Mesothelial cell of epicardium (in vitro differentiated cells): ENCODE data around the gene SLC9C1. TPM values are rescaled to one million over a fixed set of nuclear protein-coding genes. Genes with fewer than 3 reads are reported as not detected.

Experiments
- DNase-seq, 2 experiments: peaks; one replicate each; pipeline ENCODE4 v3.0.0; 2021; ENCODE audit warnings: low spot score in 2 of 2; ENCODE audit not compliant: unreplicated experiment in 2 of 2
- H3K27ac Mint-ChIP-seq: 2 replicates; pipeline ENCODE4 v1.8.0; 2021; ENCODE audit warnings: mixed read lengths
- H3K27me3 Mint-ChIP-seq: 2 replicates; pipeline ENCODE4 v1.8.0; 2021; ENCODE audit warnings: low read depth, mixed read lengths
- H3K36me3 Mint-ChIP-seq: 2 replicates; pipeline ENCODE4 v1.8.0; 2021; ENCODE audit warnings: mixed read lengths
- H3K4me1 Mint-ChIP-seq: 2 replicates; pipeline ENCODE4 v1.8.0; 2021; ENCODE audit warnings: mixed read lengths
- H3K4me3 Mint-ChIP-seq: 2 replicates; pipeline ENCODE4 v1.8.0; 2021; ENCODE audit warnings: mild to moderate bottlenecking, moderate library complexity, mixed read lengths
- H3K9me3 Mint-ChIP-seq: 2 replicates; pipeline ENCODE4 v1.8.0; 2021; ENCODE audit warnings: mixed read lengths
- total RNA-seq: library from RNA; stranded (reverse); gene quantifications from 3 replicates; pipeline ENCODE4 v1.2.1, GENCODE V29; 2021
- TF ChIP-seq, protein P1 (sequence below): fragments of 200-600 bp; sonication (generic); IDR thresholded peaks from one replicate; pipeline ENCODE4 v1.5.0; 2021; ENCODE audit warnings: antibody characterized with exemption; ENCODE audit not compliant: unreplicated experiment

Gene SLC9C1
- total RNA-seq, 1 donor from 2014 or later: 0.69 TPM

GRCh38 chr3:112143251-112143650 is 150.8 kb downstream of the SLC9C1 start:
- no peaks in the 10 kb centered on the region for H3K27me3 Mint-ChIP-seq
- H3K36me3 Mint-ChIP-seq: no peaks in the 10 kb centered on the region
- H3K4me3 Mint-ChIP-seq: no peak overlapping the region
- H3K9me3 Mint-ChIP-seq: peaks cover 41% of the 10 kb centered on the region
- no peak overlapping the region for H3K27ac Mint-ChIP-seq
- H3K4me1 Mint-ChIP-seq: no peaks in the 10 kb centered on the region
- no peak for DNase-seq
- TF ChIP-seq, protein P1, sequence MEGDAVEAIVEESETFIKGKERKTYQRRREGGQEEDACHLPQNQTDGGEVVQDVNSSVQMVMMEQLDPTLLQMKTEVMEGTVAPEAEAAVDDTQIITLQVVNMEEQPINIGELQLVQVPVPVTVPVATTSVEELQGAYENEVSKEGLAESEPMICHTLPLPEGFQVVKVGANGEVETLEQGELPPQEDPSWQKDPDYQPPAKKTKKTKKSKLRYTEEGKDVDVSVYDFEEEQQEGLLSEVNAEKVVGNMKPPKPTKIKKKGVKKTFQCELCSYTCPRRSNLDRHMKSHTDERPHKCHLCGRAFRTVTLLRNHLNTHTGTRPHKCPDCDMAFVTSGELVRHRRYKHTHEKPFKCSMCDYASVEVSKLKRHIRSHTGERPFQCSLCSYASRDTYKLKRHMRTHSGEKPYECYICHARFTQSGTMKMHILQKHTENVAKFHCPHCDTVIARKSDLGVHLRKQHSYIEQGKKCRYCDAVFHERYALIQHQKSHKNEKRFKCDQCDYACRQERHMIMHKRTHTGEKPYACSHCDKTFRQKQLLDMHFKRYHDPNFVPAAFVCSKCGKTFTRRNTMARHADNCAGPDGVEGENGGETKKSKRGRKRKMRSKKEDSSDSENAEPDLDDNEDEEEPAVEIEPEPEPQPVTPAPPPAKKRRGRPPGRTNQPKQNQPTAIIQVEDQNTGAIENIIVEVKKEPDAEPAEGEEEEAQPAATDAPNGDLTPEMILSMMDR: no peak

DNA sequence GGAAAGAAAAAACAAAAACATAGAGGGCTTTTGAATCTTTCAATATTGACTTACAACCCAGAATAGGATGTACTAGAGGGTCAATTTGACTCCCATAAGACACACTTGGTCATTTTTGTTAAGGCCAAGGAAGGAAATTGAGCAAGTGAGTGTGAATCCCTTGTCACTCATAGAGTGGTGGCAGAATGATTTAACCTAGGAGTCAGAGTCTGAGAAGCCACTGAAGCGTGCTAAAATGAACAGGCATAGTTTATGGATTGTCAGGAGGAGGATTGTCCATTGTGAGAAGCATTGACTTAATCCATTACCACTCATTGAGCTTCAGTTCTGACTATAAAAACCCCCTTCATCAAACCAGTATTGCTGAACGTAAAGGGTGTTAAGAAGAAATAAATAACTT is 152.7 kb downstream of the SLC9C1 start:
- Mint-ChIP-seq H3K27ac (no peak overlapping the region), H3K36me3 (no peaks in the 10 kb centered on the region), H3K4me3 (no peak overlapping the region), H3K4me1 (peaks cover 13% of the 10 kb centered on the region), H3K9me3 (peaks cover 22% of the 10 kb centered on the region), H3K27me3 (no peaks in the 10 kb centered on the region)
- DNase-seq: no peak
- TF ChIP-seq, protein P1: no peak

DNA sequence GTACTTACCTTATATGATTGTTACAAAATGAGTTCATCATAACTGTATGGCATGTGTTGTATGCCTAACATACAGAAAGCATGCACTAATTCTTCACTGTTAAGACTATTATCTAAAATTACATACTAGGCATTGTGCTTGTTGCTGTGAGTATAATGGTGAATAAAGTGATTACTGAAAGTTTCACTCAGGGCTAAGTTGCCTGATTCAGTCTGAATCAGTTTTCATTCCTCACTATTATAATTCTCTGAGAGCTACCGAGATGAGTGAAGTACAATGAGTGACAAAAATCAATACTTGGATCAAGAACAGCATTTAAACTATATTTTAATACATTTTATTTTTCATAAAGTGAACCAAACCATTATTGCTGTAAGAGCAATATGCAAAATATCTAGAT is 153.4 kb downstream of the SLC9C1 start:
- Mint-ChIP-seq H3K27me3 (no peaks in the 10 kb centered on the region), H3K27ac (no peak overlapping the region), H3K4me3 (no peak overlapping the region), H3K9me3 (peaks cover 17% of the 10 kb centered on the region), H3K4me1 (peaks cover 20% of the 10 kb centered on the region), H3K36me3 (no peaks in the 10 kb centered on the region)
- TF ChIP-seq, protein P1: no peak
- no peak for DNase-seq

DNA sequence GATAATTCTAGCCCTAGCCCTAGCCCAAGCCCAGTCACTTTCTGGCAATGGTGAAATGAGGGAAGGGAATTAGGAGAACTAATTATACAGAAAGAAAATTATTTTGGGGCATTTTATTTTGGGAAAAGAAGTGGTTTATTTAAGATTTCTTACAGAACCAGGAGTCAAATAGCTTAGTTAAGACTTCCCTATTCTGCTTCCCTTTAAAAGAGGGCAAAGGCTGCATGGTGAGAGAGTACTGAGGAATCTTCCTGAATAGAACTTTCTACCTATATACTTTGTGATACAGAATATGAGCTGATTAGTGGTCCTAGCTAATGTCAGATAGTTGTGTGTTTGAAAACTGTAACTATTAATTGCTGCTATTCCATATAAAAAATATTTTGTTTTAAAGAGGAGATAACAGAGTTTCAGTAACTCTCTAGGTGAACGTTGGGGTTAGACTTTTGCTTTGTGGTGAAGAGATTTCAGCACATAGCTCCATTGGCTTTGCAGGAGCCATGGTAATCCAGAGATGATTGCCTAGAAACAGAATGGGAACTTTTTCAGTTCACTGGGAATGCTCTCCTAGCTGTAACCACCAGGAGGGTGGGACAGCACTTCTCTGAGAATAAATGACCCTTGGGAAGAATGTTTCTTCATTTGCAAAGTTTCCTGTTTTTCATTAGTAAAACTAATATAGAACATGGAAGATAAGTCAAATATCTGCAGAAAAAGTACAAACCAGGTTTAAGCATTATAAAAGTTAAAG is 155.6 kb downstream of the SLC9C1 start:
- H3K27ac Mint-ChIP-seq: no peak overlapping the region
- no peak for DNase-seq
- H3K36me3 Mint-ChIP-seq: no peaks in the 10 kb centered on the region
- TF ChIP-seq, protein P1: no peak
- H3K4me3 Mint-ChIP-seq: no peak overlapping the region
- H3K4me1 Mint-ChIP-seq: peaks cover 33% of the 10 kb centered on the region
- H3K9me3 Mint-ChIP-seq: peaks cover 3% of the 10 kb centered on the region
- no peaks in the 10 kb centered on the region for H3K27me3 Mint-ChIP-seq

DNA sequence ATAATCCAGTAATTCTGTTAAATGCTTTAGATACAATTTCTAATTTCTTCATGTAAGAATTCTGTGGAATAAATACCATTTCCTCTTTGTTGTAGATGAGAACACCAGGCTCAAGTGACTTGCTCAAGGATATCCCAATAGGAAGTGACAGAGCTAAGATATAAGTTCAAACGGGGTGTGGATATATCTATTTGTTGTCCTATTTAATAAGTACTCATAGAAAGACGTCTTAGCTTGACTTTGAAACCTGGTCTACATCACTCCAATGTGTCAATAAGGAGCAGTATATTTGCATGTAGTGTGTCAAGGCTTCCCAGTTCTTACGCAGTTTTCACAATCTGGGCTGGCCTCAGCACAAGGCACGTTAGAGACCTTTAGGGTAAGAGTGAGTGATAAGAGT is 156.2 kb downstream of the SLC9C1 start:
- Mint-ChIP-seq H3K27ac (no peak overlapping the region), H3K27me3 (no peaks in the 10 kb centered on the region)
- no peak for DNase-seq

More for the DNA sequence above, 156.2 kb downstream of the SLC9C1 start:
- TF ChIP-seq, protein P1: no peak
- Mint-ChIP-seq H3K9me3 (no peaks in the 10 kb centered on the region), H3K36me3 (no peaks in the 10 kb centered on the region), H3K4me3 (no peak overlapping the region), H3K4me1 (peaks cover 35% of the 10 kb centered on the region)
